GM19099 (cell line): Measurements from ENCODE around the gene KIAA1143.

ENCODE experiments used
- POLR2A ChIP-seq: IDR thresholded peaks from 3 replicates; pipeline ENCODE4 v1.6.1; 2011; ENCODE audit warnings: low read depth; ENCODE audit not compliant: insufficient read length; ENCODE audit errors: extremely low read depth

KIAA1143 gene

GRCh38 chr3:44721231-44722102 lies 40.0 kb downstream of the KIAA1143 start:
- no peak for TF ChIP-seq POLR2A

- no peak for TF ChIP-seq POLR2A
These were observed 48.9 kb downstream of the KIAA1143 start, which contains the start of gene ZNF502 for GRCh38 chr3:44712455-44713075. ZNF502 (plus strand) TSS chr3:44712660; CDS start chr3:44720262, 7,602 bp downstream.
